ENCODE results near the gene PSTK. TPM values are rescaled to one million over a fixed set of nuclear protein-coding genes. Genes with fewer than 3 reads are reported as not detected.

Gene PSTK
- total RNA-seq, 1 donor from 2014 or later: 6.1 TPM

- Mint-ChIP-seq H3K9me3 (ENCODE audit: unreplicated experiment) (no peaks in the 10 kb centered on the region), H3K36me3 (ENCODE audit: unreplicated experiment) (peaks cover 10% of the 10 kb centered on the region), H3K27me3 (ENCODE audit: unreplicated experiment) (peaks cover 3% of the 10 kb centered on the region), H3K4me3 (ENCODE audit: unreplicated experiment) (peak overlapping the region; percentile 84), H3K4me1 (ENCODE audit: unreplicated experiment) (peaks cover 16% of the 10 kb centered on the region), H3K27ac (ENCODE audit: unreplicated experiment) (peak overlapping the region; percentile 63)
- peak; percentile 55 for TF ChIP-seq CTCF (IDR thresholded peaks at IDR 0.05)
- no peak for DNase-seq (ENCODE audit: extremely low spot score, unreplicated experiment)
Observed at GRCh38 chr10:122981066-122981464, 864 bp downstream of the PSTK start.

DNA sequence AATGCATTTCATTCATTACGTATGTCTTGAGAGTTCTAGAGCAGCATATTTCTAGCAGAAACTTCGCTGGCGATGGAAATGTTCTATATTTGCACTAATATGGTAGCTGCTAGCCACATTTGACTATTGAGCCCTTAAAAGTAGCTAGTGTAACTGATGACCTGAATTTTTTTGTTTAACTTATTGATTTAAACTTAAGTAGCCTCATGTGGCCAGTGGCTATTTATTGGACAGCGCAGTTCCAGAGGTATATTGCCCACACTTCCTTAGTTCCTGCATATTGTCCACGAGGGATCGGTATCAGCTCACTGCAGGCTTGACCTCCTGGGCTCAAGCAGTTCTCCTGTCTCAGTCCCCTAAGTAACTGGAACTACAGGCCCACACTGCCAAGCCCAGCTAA is 3.7 kb downstream of the PSTK start:
- Mint-ChIP-seq H3K36me3 (ENCODE audit: unreplicated experiment) (peaks cover 23% of the 10 kb centered on the region), H3K27me3 (ENCODE audit: unreplicated experiment) (no peaks in the 10 kb centered on the region), H3K27ac (ENCODE audit: unreplicated experiment) (no peak overlapping the region), H3K4me3 (ENCODE audit: unreplicated experiment) (no peak overlapping the region), H3K9me3 (ENCODE audit: unreplicated experiment) (no peaks in the 10 kb centered on the region), H3K4me1 (ENCODE audit: unreplicated experiment) (peaks cover 16% of the 10 kb centered on the region)
- no peak for TF ChIP-seq CTCF (IDR thresholded peaks at IDR 0.05)
- DNase-seq (ENCODE audit: extremely low spot score, unreplicated experiment): no peak

- TF ChIP-seq CTCF (IDR thresholded peaks at IDR 0.05): no peak
- H3K36me3 Mint-ChIP-seq (ENCODE audit: unreplicated experiment): peaks cover 23% of the 10 kb centered on the region
- H3K27ac Mint-ChIP-seq (ENCODE audit: unreplicated experiment): no peak overlapping the region
- peaks cover 16% of the 10 kb centered on the region for H3K4me1 Mint-ChIP-seq (ENCODE audit: unreplicated experiment)
- DNase-seq (ENCODE audit: extremely low spot score, unreplicated experiment): no peak
- H3K27me3 Mint-ChIP-seq (ENCODE audit: unreplicated experiment): no peaks in the 10 kb centered on the region
- H3K9me3 Mint-ChIP-seq (ENCODE audit: unreplicated experiment): no peaks in the 10 kb centered on the region
- no peak overlapping the region for H3K4me3 Mint-ChIP-seq (ENCODE audit: unreplicated experiment)
Observed at GRCh38 chr10:122984708-122985107, 4.5 kb downstream of the PSTK start.

DNA sequence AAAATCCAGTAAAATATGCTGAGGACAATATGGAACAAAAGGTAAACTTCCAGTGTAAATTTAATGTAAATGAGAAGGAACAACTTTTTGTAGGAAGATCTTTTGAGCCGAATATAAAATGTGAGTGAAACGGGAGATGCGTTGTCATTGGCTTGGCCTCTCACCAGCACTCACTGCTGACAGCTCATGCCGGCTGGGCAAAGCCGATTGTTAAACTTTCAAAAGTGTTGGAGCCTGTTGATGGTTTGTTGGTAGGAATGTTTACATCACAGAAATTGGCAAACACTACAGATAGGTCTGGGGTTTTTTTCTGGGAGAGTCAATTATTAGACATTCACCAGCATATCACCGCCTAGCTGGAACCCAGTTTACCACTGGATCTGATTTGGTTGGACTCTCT is 6.1 kb downstream of the PSTK start:
- no peak for TF ChIP-seq CTCF (IDR thresholded peaks at IDR 0.05)
- H3K9me3 Mint-ChIP-seq (ENCODE audit: unreplicated experiment): no peaks in the 10 kb centered on the region
- no peak for DNase-seq (ENCODE audit: extremely low spot score, unreplicated experiment)
- H3K36me3 Mint-ChIP-seq (ENCODE audit: unreplicated experiment): peaks cover 27% of the 10 kb centered on the region
- H3K4me1 Mint-ChIP-seq (ENCODE audit: unreplicated experiment): peaks cover 10% of the 10 kb centered on the region
- no peak overlapping the region for H3K27ac Mint-ChIP-seq (ENCODE audit: unreplicated experiment)
- no peak overlapping the region for H3K4me3 Mint-ChIP-seq (ENCODE audit: unreplicated experiment)
- H3K27me3 Mint-ChIP-seq (ENCODE audit: unreplicated experiment): no peaks in the 10 kb centered on the region

GRCh38 chr10:122988501-122988900 is 8.3 kb downstream of the PSTK start:
- H3K27ac Mint-ChIP-seq (ENCODE audit: unreplicated experiment): no peak overlapping the region
- no peaks in the 10 kb centered on the region for H3K9me3 Mint-ChIP-seq (ENCODE audit: unreplicated experiment)
- no peak for TF ChIP-seq CTCF (IDR thresholded peaks at IDR 0.05)
- no peak for DNase-seq (ENCODE audit: extremely low spot score, unreplicated experiment)
- peaks cover 30% of the 10 kb centered on the region for H3K36me3 Mint-ChIP-seq (ENCODE audit: unreplicated experiment)
- peaks cover 6% of the 10 kb centered on the region for H3K4me1 Mint-ChIP-seq (ENCODE audit: unreplicated experiment)
- no peaks in the 10 kb centered on the region for H3K27me3 Mint-ChIP-seq (ENCODE audit: unreplicated experiment)
- no peak overlapping the region for H3K4me3 Mint-ChIP-seq (ENCODE audit: unreplicated experiment)
